OCI-LY7 (cell line): ENCODE measurements around the gene CLEC3B. TPM values are rescaled to one million over a fixed set of nuclear protein-coding genes. Genes with fewer than 3 reads are reported as not detected.

ENCODE experiments used
- BruUV-seq: library from RNA; stranded (reverse); fragments of 400-500 nt; replicated peaks from 2 replicates; lab custom pipeline; 2021; lab: Mats Ljungman, UMichigan
- CTCF ChIA-PET: fragments of 300-600 bp; sonication (Branson Sonifier 250); formaldehyde crosslinking; loops from one replicate; lab custom pipeline; 2022; ENCODE audit warnings: antibody characterized with exemption; ENCODE audit not compliant: unreplicated experiment; lab: Charles Lee
- POLR2A ChIA-PET: fragments of 300-600 bp; sonication (Branson Sonifier 250); formaldehyde crosslinking; loops from one replicate; lab custom pipeline; 2022; ENCODE audit warnings: antibody characterized with exemption; lab: Charles Lee
- DNase-seq: peaks from one replicate; pipeline ENCODE4 v3.0.0-alpha.2; 2015; ENCODE audit warnings: low spot score
- H2AFZ ChIP-seq: fragments of 200-600 bp; sonication (generic), shearing (Covaris generic); 2 replicates; pipeline ENCODE4 v1.6.1; 2014; ENCODE audit warnings: mild to moderate bottlenecking, antibody characterized with exemption, low read length, moderate library complexity
- H3K27ac ChIP-seq: fragments of 200-600 bp; sonication (generic); 2 replicates; pipeline ENCODE4 v1.5.1; 2014; ENCODE audit warnings: mixed run types, low read depth, mild to moderate bottlenecking, moderate library complexity, low read length, inconsistent platforms; ENCODE audit not compliant: poor library complexity, severe bottlenecking
- H3K36me3 ChIP-seq: fragments of 200-600 bp; sonication (generic); 2 replicates; pipeline ENCODE4 v1.6.1; 2014; ENCODE audit warnings: mild to moderate bottlenecking, antibody characterized with exemption, low read length, moderate library complexity, mixed read lengths; ENCODE audit not compliant: insufficient read depth
- H3K4me1 ChIP-seq: fragments of 200-600 bp; sonication (generic); 2 replicates; pipeline ENCODE4 v1.5.1; 2014; ENCODE audit warnings: mild to moderate bottlenecking, low read length; ENCODE audit not compliant: insufficient read depth, poor library complexity, severe bottlenecking
- H3K4me2 ChIP-seq: fragments of 200-600 bp; sonication (generic); 2 replicates; pipeline ENCODE4 v1.6.1; 2014; ENCODE audit warnings: mild to moderate bottlenecking, low read length
- H3K4me3 ChIP-seq: fragments of 200-600 bp; sonication (generic); 2 replicates; pipeline ENCODE4 v1.5.1; 2014; ENCODE audit warnings: mild to moderate bottlenecking, low read depth, low read length; ENCODE audit not compliant: poor library complexity, severe bottlenecking
- H3K79me2 ChIP-seq: fragments of 200-600 bp; sonication (generic); 2 replicates; pipeline ENCODE4 v1.6.1; 2016; ENCODE audit warnings: low read depth, mild to moderate bottlenecking, low read length, moderate library complexity, mixed read lengths; ENCODE audit not compliant: insufficient read depth
- H3K9me2 ChIP-seq: fragments of 200-600 bp; sonication (generic); 2 replicates; pipeline ENCODE4 v1.6.1; 2016; ENCODE audit warnings: mild to moderate bottlenecking, low read length, mixed read lengths; ENCODE audit not compliant: insufficient read depth
- H3K9me3 ChIP-seq: fragments of 200-600 bp; sonication (generic); 2 replicates; pipeline ENCODE4 v1.6.1; 2014; ENCODE audit warnings: mild to moderate bottlenecking, mixed run types, low read length, mixed read lengths
- H4K20me1 ChIP-seq: fragments of 200-600 bp; sonication (generic); 2 replicates; pipeline ENCODE4 v1.6.1; 2014; ENCODE audit warnings: mild to moderate bottlenecking, antibody characterized with exemption, low read length, moderate library complexity, mixed read lengths; ENCODE audit not compliant: insufficient read depth
- CTCF ChIP-seq: fragments of 200-600 bp; sonication (generic); conservative IDR thresholded peaks from 2 replicates; pipeline ENCODE4 v1.5.1; 2014; ENCODE audit warnings: mild to moderate bottlenecking, antibody characterized with exemption, low read length, moderate library complexity, mixed read lengths
- EZH2phosphoT487 ChIP-seq: fragments of 200-600 bp; sonication (generic); IDR thresholded peaks from 2 replicates; pipeline ENCODE4 v1.6.1; 2018; ENCODE audit warnings: low read depth, borderline replicate concordance, mild to moderate bottlenecking, mixed run types, antibody characterized with exemption, low read length, moderate library complexity, mixed read lengths
- intact Hi-C: fragments of 100-400 bp; cut with micrococcal nuclease; formaldehyde crosslinking; loops from one replicate; pipeline ENCODE4 v1.10.0; 2022; ENCODE audit not compliant: unreplicated experiment
- total RNA-seq, 2 experiments: library from RNA; depleted of rRNA in 1 of 2; stranded (reverse); fragments of >200 nt in 1 of 2; shearing (Covaris generic) in 1 of 2; gene quantifications; 2 replicates each; pipeline ENCODE4 v1.2.3, GENCODE V29; 2014 to 2022

CLEC3B gene
- total RNA-seq, 2 experiments from 2014 or later, result 1.3 TPM; not detected in 1

GRCh38 chr3:45033791-45034190 lies 7.7 kb downstream of the CLEC3B start:
- intact Hi-C loops, result no loop called here
- no peaks in the 10 kb centered on the region for H3K79me2 ChIP-seq
- DNase-seq, result no peak
- H2AFZ ChIP-seq, result no peak overlapping the region
- POLR2A ChIA-PET, result no interaction called here
- no TSS peak for BruUV-seq
- no peaks in the 10 kb centered on the region for H3K9me3 ChIP-seq
- no peaks in the 10 kb centered on the region for H3K4me1 ChIP-seq
- no peaks in the 10 kb centered on the region for H3K9me2 ChIP-seq
- no peak overlapping the region for H3K27ac ChIP-seq
- H3K36me3 ChIP-seq, result no peaks in the 10 kb centered on the region
- no peak overlapping the region for H3K4me3 ChIP-seq
- no peaks in the 10 kb centered on the region for H4K20me1 ChIP-seq
- TF ChIP-seq CTCF (no peak), EZH2phosphoT487 (no peak)
- no peak overlapping the region for H3K4me2 ChIP-seq
- CTCF ChIA-PET, result no interaction called here

- Histone ChIP-seq H4K20me1 (no peaks in the 10 kb centered on the region), H3K79me2 (no peaks in the 10 kb centered on the region), H3K27ac (no peak overlapping the region), H3K4me1 (no peaks in the 10 kb centered on the region), H3K4me3 (no peak overlapping the region), H3K4me2 (no peak overlapping the region), H3K9me2 (no peaks in the 10 kb centered on the region), H2AFZ (no peak overlapping the region), H3K9me3 (no peaks in the 10 kb centered on the region), H3K36me3 (no peaks in the 10 kb centered on the region)
- intact Hi-C loops, result loop anchor here (5.0 kb wide), 1 partner anchor 1043 kb away; no protein-coding TSS in a partner anchor
- TF ChIP-seq CTCF (no peak), EZH2phosphoT487 (no peak)
- no TSS peak for BruUV-seq
- peak; percentile 8 for DNase-seq
- ChIA-PET POLR2A (interaction anchor here (0.8 kb wide), 1 partner anchor 643 kb away, joined by 3 read pairs; no protein-coding TSS in a partner anchor), CTCF (no interaction called here)
Measured at GRCh38 chr3:45034612-45035252, 8.6 kb downstream of the CLEC3B start.
